Body of pancreas (tissue), 4 donors: ENCODE data around the gene TPM2. TPM values are rescaled to one million over a fixed set of nuclear protein-coding genes. Genes with fewer than 3 reads are reported as not detected.

Experiments used
- ATAC-seq: fragments of 150-250 bp; one replicate; pipeline ENCODE4 v1.9.1; 2016
- DNase-seq, 4 donors: peaks; one replicate each; pipeline ENCODE4 v3.0.0-alpha.2; 2019
- H3K27ac ChIP-seq, 4 donors: fragments of 200-600 bp; sonication (generic); 1 replicate in 3 of 4; 2 replicates in 1 of 4; pipeline versions ENCODE4 v1.5.1 to v1.6.1; 2016 to 2019; ENCODE audit warnings: mild to moderate bottlenecking in 1 of 4, mixed read lengths in 1 of 4, moderate library complexity in 1 of 4
- H3K27me3 ChIP-seq, 2 donors: fragments of 200-600 bp; sonication (generic); one replicate each; pipeline ENCODE4 v1.6.0; 2016; ENCODE audit warnings: mild to moderate bottlenecking in 1 of 2
- H3K36me3 ChIP-seq, 2 donors: fragments of 200-600 bp; sonication (generic); replicated peaks in 1 of 2; 2 replicates each; pipeline ENCODE4 v1.5.1; 2016; ENCODE audit warnings: low read depth in 2 of 2; ENCODE audit not compliant: insufficient read depth in 1 of 2
- H3K4me1 ChIP-seq: fragments of 200-600 bp; sonication (generic); one replicate; pipeline ENCODE4 v1.6.0; 2016
- H3K4me3 ChIP-seq, 2 donors: fragments of 200-600 bp; sonication (generic); 1 replicate in 1 of 2; 2 replicates in 1 of 2; pipeline ENCODE4 v1.5.1; 2016 to 2019
- H3K9me3 ChIP-seq, 3 donors: fragments of 200-600 bp; sonication (generic); 1 replicate in 2 of 3; 2 replicates in 1 of 3; pipeline ENCODE4 v1.5.1; 2016
- CTCF ChIP-seq, 7 experiments: fragments of 450-650 bp in 4 of 7; fragments of 200-600 bp in 3 of 7; sonication (generic) in 3 of 7; IDR thresholded peaks; one replicate each; pipeline ENCODE4 v1.5.1; 2016 to 2019; ENCODE audit warnings: antibody characterized with exemption in 7 of 7
- POLR2A ChIP-seq, 3 donors: fragments of 450-650 bp; IDR thresholded peaks; one replicate each; pipeline ENCODE4 v1.6.1; 2016; ENCODE audit warnings: antibody characterized with exemption in 3 of 3, mild to moderate bottlenecking in 2 of 3
- WGBS, 2 donors: methylation state at CpG; one replicate each; pipeline ENCODE4 v1.1.5; 2017; 5-methylcytosine and 5-hydroxymethylcytosine counted together
- intact Hi-C: fragments of 100-400 bp; cut with DNase I; formaldehyde crosslinking; loops from one replicate; pipeline ENCODE4 v1.15.1; 2023
- total RNA-seq, 2 donors: library from RNA; depleted of rRNA; stranded (reverse); fragments of >200 nt; gene quantifications; one replicate each; pipeline ENCODE4 v1.1.0, GENCODE V29; 2016

TPM2 gene
- total RNA-seq, 2 donors from 2014 or later = 75.8 to 132 TPM

GRCh38 chr9:35731415-35732184, 41.9 kb upstream of the TPM2 start:
- H3K4me1 ChIP-seq = peaks cover 51% of the 10 kb centered on the region
- WGBS, 2 donors = 0% methylated on average over 12 to 30 of the region's 47 CpGs

DNA sequence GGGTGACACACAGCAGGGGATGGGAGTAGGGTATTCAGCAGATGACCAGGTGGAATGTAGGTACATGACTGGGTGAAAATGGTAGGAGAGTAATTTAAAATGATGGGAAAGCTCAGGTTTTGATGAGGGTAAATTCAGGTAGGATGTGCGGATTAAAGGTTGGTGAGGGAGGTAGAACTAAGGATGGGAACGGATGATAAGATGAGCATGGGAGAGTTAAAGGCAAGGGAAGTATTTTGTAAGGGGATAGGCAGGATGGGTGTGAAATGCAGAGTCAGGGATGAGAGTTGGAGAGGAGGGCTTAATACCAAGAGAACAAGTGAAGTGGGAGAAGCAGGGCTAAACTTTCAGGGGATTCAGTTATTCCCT, 40.7 kb upstream of the TPM2 start:
- intact Hi-C loops = loop anchor here (5.0 kb wide), 1 partner anchor 78 kb away; the partner anchor contains the start of gene SIT1
- TF ChIP-seq CTCF (IDR thresholded peaks at IDR 0.05) = no peak
- no peak for TF ChIP-seq POLR2A (IDR thresholded peaks at IDR 0.05)
- ATAC-seq (no peak), DNase-seq (no peak)
- WGBS, 2 donors = 63 to 80% methylated on average over 2 of the region's 2 CpGs
- Histone ChIP-seq H3K27me3 (no peaks in the 10 kb centered on the region), H3K9me3 (no peaks in the 10 kb centered on the region), H3K27ac (peak overlapping the region in 2 of 4 donors; percentile 91 to 95), H3K4me1 (peaks cover 51% of the 10 kb centered on the region), H3K36me3 (peaks cover 0 to 3% of the 10 kb centered on the region in 2 donors), H3K4me3 (no peak overlapping the region)

More at GRCh38 chr9:35731415-35732184, 41.9 kb upstream of the TPM2 start:
- TF ChIP-seq CTCF (IDR thresholded peaks at IDR 0.05) = no peak
- TF ChIP-seq POLR2A (IDR thresholded peaks at IDR 0.05) = no peak
- ATAC-seq (no peak), DNase-seq (no peak)
- H3K27ac ChIP-seq = peak overlapping the region; percentile 71 to 95 (median 92)
- peaks cover 0 to 4% of the 10 kb centered on the region in 2 donors for H3K36me3 ChIP-seq
- no peaks in the 10 kb centered on the region for H3K27me3 ChIP-seq
- H3K4me3 ChIP-seq = peak overlapping the region; percentile 41 to 73
- H3K9me3 ChIP-seq = no peaks in the 10 kb centered on the region
- intact Hi-C loops = loop anchor here (5.0 kb wide), 1 partner anchor 79 kb away; the partner anchor contains the start of gene SIT1

DNA sequence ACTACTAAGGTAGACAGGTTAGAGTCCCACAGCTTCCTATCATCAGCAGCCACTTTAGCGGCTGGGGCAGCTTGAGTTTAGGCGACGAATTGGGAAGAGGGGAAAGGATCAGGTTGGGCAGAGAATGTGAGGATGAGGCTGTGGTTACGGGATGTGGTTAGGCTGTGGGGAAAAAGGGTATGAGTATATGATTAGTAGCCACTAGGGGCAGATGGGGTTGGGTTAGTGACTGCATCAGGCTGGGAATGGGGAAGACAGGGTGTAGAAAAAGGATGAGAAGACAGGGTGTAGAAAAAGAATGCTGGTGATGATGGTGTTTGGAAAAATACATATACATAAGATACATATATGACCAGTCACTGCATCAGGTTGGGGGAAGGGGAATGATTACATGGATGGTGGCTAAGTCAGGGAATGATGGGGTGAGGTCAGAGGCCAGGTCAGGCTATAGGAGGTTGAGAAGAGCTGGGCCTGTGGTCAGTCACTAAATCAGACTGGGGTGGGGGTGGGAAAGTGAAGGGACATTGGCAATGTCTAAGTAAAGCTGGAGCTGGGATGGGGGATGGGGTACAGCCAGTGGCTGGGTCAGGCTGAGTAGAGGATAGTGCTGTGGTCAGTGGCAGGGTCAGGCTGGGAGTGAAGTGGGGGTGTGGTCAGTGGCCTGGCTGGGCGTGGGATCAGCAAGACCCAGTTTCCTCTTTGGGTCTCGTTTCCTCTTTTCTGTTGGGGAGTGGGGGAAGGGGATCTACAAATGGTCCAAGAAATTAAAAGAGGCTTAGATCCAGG, 40.2 kb upstream of the TPM2 start:
- intact Hi-C loops = loop anchor here (5.0 kb wide), 1 partner anchor 78 kb away; the partner anchor contains the start of gene SIT1
- peaks cover 51% of the 10 kb centered on the region for H3K4me1 ChIP-seq
- DNase-seq (peak in 1 of 4 donors; percentile 69), ATAC-seq (no peak)
- no peaks in the 10 kb centered on the region for H3K27me3 ChIP-seq
- no peak overlapping the region for H3K4me3 ChIP-seq
- peak overlapping the region in 2 of 4 donors; percentile 91 to 95 for H3K27ac ChIP-seq
- no peaks in the 10 kb centered on the region for H3K9me3 ChIP-seq
- peak; percentile 21 to 71 (median 47) for TF ChIP-seq CTCF (IDR thresholded peaks at IDR 0.05)
- no peak for TF ChIP-seq POLR2A (IDR thresholded peaks at IDR 0.05)
- H3K36me3 ChIP-seq = peaks cover 0 to 6% of the 10 kb centered on the region in 2 donors
- 43 to 46% methylated on average over 6 of the region's 6 CpGs for WGBS, 2 donors

- intact Hi-C loops = no loop called here
- Histone ChIP-seq H3K9me3 (no peaks in the 10 kb centered on the region), H3K4me3 (no peak overlapping the region), H3K27me3 (no peaks in the 10 kb centered on the region), H3K36me3 (peaks cover 6 to 13% of the 10 kb centered on the region in 2 donors), H3K4me1 (peaks cover 50% of the 10 kb centered on the region), H3K27ac (peak overlapping the region in 2 of 4 donors; percentile 29 to 95)
- WGBS, 2 donors = 73 to 76% methylated on average over 3 of the region's 3 CpGs
- DNase-seq (no peak), ATAC-seq (no peak)
- TF ChIP-seq CTCF (IDR thresholded peaks at IDR 0.05) = no peak
- no peak for TF ChIP-seq POLR2A (IDR thresholded peaks at IDR 0.05)
Observed at GRCh38 chr9:35729101-35729500, 39.4 kb upstream of the TPM2 start.
